K562 (cell line): ENCODE results near the gene AAMDC. TPM values are rescaled to one million over a fixed set of nuclear protein-coding genes. Genes with fewer than 3 reads are reported as not detected.

Experiments
- BRD4 ChIP-seq: fragments of 200-600 bp; sonication (generic); IDR thresholded peaks from 2 replicates; pipeline ENCODE4 v1.6.1; 2017; ENCODE audit warnings: inconsistent platforms
- CBFB ChIP-seq: sonication (generic); formaldehyde crosslinking; IDR thresholded peaks from 2 replicates; pipeline ENCODE4 v1.4.0; 2020; ENCODE audit warnings: mild to moderate bottlenecking, missing genetic modification reagents
- FOXK2 ChIP-seq, 2 experiments: fragments of 450-650 bp; IDR thresholded peaks in 1 of 2; conservative IDR thresholded peaks in 1 of 2; 2 replicates each; pipeline ENCODE4 v1.6.1; 2016; ENCODE audit warnings: low read depth in 2 of 2, mild to moderate bottlenecking in 1 of 2
- LCOR ChIP-seq: sonication (generic); formaldehyde crosslinking; IDR thresholded peaks from 2 replicates; pipeline ENCODE4 v1.8.0; 2022; ENCODE audit warnings: mild to moderate bottlenecking, missing genetic modification reagents
- MXI1 ChIP-seq: IDR thresholded peaks from 2 replicates; pipeline ENCODE4 v1.6.1; 2011; ENCODE audit warnings: low read depth, mild to moderate bottlenecking, improper control_type of control experiment, low read length
- SNIP1 ChIP-seq: fragments of 450-650 bp; IDR thresholded peaks from 2 replicates; pipeline ENCODE4 v1.7.1; 2017; ENCODE audit warnings: low read depth, mild to moderate bottlenecking
- TBP ChIP-seq: optimal IDR thresholded peaks from 2 replicates; pipeline ENCODE3; 2011; ENCODE audit warnings: low read depth, low read length, improper control_type of control experiment
- ZFP36 ChIP-seq: fragments of 150-350 bp; IDR thresholded peaks from 2 replicates; pipeline ENCODE4 v1.6.1; 2018; ENCODE audit warnings: low read length, low read depth; ENCODE audit not compliant: partially characterized antibody
- ZNF232 ChIP-seq: sonication (generic); formaldehyde crosslinking; IDR thresholded peaks from 2 replicates; pipeline ENCODE4 v1.8.0; 2022; ENCODE audit warnings: mild to moderate bottlenecking, missing genetic modification reagents
- polyA plus RNA-seq, 8 experiments: library from polyadenylated mRNA; depleted of rRNA in 4 of 8; stranded (reverse) in 5 of 8; unstranded in 3 of 8; fragments of >200 nt; fragmentation: Nextera tagmentation in 2 of 8; fragmentation: Illumina TruSeq in 1 of 8; extraction: Ambion mirVana in 2 of 8; extraction: Trizol in 1 of 8; gene quantifications; 2 replicates each; pipeline versions ENCODE4 v1.2.1 to v1.2.3, GENCODE V29; 2011 to 2014; ENCODE audit warnings: inconsistent platforms in 1 of 8, missing spikeins in 1 of 8
- total RNA-seq, 7 experiments: library from RNA; depleted of rRNA in 6 of 7; stranded (reverse); fragments of >200 nt in 6 of 7; fragmentation: Illumina TruSeq in 2 of 7; extraction: Trizol in 2 of 7; gene quantifications; 2 replicates each; pipeline versions ENCODE4 v1.2.1 to v1.2.3, GENCODE V29; 2011 to 2021; ENCODE audit warnings: low replicate concordance in 1 of 7
- TF ChIP-seq, protein P1 (sequence below): fragments of 250-450 bp; sonication (Bioruptor Pico); IDR thresholded peaks from 2 replicates; pipeline ENCODE4 v1.4.0; 2020
- TF ChIP-seq, protein P2 (sequence below): IDR thresholded peaks from 2 replicates; pipeline ENCODE4 v1.6.1; 2011; ENCODE audit warnings: borderline replicate concordance, low read depth, mild to moderate bottlenecking, moderate library complexity, low read length; ENCODE audit not compliant: insufficient read depth, poor library complexity, severe bottlenecking
- TF ChIP-seq, protein P3 (sequence below): fragments of 450-650 bp; IDR thresholded peaks from 2 replicates; pipeline ENCODE4 v1.6.1; 2018; ENCODE audit not compliant: partially characterized antibody
- TF ChIP-seq, protein P4 (sequence below): fragments of 450-650 bp; conservative IDR thresholded peaks from 2 replicates; pipeline ENCODE4 v1.6.1; 2016; ENCODE audit warnings: missing genetic modification characterization, low read depth, mild to moderate bottlenecking, missing compliant biosample characterization, moderate library complexity

The AAMDC gene
- total and polyA plus RNA-seq, 9 of the 15 experiments (the other 6 are each of a cell fraction or from before 2014, with no cell fraction given): 10.4 to 40.6 (median 15.6) TPM

DNA sequence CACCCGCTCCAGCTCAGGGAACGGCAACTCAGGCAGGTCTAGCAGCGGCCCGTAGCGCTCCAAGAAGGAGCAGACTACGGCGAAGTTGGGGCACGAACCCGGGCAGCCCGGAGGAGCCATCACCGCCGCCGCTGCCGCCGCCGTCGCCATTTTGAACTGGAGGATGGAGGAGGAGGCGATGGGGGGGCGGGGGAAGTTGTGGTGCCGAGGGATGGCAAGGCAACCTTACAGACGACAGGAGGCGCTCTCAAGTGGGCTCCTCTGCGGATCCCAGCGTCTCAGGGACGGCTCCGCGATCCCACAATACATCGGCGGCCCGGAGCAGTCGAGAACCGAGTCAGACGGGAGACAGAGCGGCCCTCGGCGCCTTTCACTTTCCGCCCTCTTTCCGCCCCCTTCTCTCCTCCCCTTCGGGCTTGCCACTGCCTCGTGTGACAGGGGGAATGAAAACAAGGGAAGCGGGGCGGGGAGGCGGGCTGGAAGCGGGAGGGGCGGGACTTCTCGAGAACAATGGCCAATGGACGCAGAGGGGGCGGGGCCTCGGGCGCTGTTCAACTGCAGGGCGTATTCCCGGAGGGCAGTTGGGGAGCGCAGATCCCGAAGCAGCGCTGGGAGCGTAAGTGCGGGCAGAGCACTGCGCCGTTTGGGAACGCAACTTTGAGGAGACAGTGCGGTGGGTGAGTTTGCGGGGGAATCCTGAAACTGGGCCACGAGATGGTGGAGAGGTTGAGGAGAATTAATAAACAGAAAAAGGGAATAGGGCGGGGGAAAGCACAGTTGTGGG is at the start of gene AAMDC, which contains the start of gene RSF1 (continued):
- TF ChIP-seq, protein P1, sequence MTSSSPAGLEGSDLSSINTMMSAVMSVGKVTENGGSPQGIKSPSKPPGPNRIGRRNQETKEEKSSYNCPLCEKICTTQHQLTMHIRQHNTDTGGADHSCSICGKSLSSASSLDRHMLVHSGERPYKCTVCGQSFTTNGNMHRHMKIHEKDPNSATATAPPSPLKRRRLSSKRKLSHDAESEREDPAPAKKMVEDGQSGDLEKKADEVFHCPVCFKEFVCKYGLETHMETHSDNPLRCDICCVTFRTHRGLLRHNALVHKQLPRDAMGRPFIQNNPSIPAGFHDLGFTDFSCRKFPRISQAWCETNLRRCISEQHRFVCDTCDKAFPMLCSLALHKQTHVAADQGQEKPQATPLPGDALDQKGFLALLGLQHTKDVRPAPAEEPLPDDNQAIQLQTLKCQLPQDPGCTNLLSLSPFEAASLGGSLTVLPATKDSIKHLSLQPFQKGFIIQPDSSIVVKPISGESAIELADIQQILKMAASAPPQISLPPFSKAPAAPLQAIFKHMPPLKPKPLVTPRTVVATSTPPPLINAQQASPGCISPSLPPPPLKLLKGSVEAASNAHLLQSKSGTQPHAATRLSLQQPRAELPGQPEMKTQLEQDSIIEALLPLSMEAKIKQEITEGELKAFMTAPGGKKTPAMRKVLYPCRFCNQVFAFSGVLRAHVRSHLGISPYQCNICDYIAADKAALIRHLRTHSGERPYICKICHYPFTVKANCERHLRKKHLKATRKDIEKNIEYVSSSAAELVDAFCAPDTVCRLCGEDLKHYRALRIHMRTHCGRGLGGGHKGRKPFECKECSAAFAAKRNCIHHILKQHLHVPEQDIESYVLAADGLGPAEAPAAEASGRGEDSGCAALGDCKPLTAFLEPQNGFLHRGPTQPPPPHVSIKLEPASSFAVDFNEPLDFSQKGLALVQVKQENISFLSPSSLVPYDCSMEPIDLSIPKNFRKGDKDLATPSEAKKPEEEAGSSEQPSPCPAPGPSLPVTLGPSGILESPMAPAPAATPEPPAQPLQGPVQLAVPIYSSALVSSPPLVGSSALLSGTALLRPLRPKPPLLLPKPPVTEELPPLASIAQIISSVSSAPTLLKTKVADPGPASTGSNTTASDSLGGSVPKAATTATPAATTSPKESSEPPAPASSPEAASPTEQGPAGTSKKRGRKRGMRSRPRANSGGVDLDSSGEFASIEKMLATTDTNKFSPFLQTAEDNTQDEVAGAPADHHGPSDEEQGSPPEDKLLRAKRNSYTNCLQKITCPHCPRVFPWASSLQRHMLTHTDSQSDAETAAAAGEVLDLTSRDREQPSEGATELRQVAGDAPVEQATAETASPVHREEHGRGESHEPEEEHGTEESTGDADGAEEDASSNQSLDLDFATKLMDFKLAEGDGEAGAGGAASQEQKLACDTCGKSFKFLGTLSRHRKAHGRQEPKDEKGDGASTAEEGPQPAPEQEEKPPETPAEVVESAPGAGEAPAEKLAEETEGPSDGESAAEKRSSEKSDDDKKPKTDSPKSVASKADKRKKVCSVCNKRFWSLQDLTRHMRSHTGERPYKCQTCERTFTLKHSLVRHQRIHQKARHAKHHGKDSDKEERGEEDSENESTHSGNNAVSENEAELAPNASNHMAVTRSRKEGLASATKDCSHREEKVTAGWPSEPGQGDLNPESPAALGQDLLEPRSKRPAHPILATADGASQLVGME (CRISPR knock-in tag): no peak
- peak; percentile 98 to 99 for TF ChIP-seq FOXK2 (conservative IDR thresholded peaks at IDR 0.05 in 1 of 2, IDR thresholded peaks at IDR 0.05 in 1 of 2; ENCODE audit: low read depth in 2 of 2)
- no peak for TF ChIP-seq CBFB
- TF ChIP-seq, protein P2, sequence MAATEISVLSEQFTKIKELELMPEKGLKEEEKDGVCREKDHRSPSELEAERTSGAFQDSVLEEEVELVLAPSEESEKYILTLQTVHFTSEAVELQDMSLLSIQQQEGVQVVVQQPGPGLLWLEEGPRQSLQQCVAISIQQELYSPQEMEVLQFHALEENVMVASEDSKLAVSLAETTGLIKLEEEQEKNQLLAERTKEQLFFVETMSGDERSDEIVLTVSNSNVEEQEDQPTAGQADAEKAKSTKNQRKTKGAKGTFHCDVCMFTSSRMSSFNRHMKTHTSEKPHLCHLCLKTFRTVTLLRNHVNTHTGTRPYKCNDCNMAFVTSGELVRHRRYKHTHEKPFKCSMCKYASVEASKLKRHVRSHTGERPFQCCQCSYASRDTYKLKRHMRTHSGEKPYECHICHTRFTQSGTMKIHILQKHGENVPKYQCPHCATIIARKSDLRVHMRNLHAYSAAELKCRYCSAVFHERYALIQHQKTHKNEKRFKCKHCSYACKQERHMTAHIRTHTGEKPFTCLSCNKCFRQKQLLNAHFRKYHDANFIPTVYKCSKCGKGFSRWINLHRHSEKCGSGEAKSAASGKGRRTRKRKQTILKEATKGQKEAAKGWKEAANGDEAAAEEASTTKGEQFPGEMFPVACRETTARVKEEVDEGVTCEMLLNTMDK: peak; percentile 32
- TF ChIP-seq, protein P3, sequence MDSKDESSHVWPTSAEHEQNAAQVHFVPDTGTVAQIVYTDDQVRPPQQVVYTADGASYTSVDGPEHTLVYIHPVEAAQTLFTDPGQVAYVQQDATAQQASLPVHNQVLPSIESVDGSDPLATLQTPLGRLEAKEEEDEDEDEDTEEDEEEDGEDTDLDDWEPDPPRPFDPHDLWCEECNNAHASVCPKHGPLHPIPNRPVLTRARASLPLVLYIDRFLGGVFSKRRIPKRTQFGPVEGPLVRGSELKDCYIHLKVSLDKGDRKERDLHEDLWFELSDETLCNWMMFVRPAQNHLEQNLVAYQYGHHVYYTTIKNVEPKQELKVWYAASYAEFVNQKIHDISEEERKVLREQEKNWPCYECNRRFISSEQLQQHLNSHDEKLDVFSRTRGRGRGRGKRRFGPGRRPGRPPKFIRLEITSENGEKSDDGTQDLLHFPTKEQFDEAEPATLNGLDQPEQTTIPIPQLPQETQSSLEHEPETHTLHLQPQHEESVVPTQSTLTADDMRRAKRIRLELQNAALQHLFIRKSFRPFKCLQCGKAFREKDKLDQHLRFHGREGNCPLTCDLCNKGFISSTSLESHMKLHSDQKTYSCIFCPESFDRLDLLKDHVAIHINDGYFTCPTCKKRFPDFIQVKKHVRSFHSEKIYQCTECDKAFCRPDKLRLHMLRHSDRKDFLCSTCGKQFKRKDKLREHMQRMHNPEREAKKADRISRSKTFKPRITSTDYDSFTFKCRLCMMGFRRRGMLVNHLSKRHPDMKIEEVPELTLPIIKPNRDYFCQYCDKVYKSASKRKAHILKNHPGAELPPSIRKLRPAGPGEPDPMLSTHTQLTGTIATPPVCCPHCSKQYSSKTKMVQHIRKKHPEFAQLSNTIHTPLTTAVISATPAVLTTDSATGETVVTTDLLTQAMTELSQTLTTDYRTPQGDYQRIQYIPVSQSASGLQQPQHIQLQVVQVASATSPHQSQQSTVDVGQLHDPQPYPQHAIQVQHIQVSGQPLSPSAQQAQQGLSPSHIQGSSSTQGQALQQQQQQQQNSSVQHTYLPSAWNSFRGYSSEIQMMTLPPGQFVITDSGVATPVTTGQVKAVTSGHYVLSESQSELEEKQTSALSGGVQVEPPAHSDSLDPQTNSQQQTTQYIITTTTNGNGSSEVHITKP: peak; percentile 73
- TF ChIP-seq MXI1: no peak
- peak; percentile 78; the same call in 1 of the 2 replicates for TF ChIP-seq LCOR
- peak; percentile 74 for TF ChIP-seq TBP
- TF ChIP-seq ZFP36: no peak
- no peak for TF ChIP-seq BRD4
- no peak for TF ChIP-seq SNIP1
- TF ChIP-seq ZNF232 (CRISPR knock-in tag): no peak
- TF ChIP-seq, protein P4, sequence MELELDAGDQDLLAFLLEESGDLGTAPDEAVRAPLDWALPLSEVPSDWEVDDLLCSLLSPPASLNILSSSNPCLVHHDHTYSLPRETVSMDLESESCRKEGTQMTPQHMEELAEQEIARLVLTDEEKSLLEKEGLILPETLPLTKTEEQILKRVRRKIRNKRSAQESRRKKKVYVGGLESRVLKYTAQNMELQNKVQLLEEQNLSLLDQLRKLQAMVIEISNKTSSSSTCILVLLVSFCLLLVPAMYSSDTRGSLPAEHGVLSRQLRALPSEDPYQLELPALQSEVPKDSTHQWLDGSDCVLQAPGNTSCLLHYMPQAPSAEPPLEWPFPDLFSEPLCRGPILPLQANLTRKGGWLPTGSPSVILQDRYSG: no peak
